ENCODE results near the gene ADAMTS16.

The ADAMTS16 gene

GRCh38 chr5:5217371-5217770 lies 77.2 kb downstream of the ADAMTS16 start:
- no peak overlapping the region for H2AK5ac ChIP-seq (ENCODE audit: low read length)

GRCh38 chr5:5218396-5218795 lies 78.3 kb downstream of the ADAMTS16 start:
- H3K4me1 ChIP-seq (ENCODE audit: control insufficient read depth in 1 of 2, insufficient read depth in 2 of 2, low read length in 2 of 2): peaks cover 0 to 5% of the 10 kb centered on the region in 2 experiments
- no CpG with 5 or more reads among the region's 5 CpGs for WGBS (ENCODE audit: extremely low coverage, insufficient coverage, insufficient read length)

More at GRCh38 chr5:5217371-5217770, 77.2 kb downstream of the ADAMTS16 start:
- peaks cover 3% of the 10 kb centered on the region for H3K79me1 ChIP-seq (ENCODE audit: low read length)
- H2BK5ac ChIP-seq (ENCODE audit: low read depth, low read length, poor library complexity): no peak overlapping the region
- H3K4me2 ChIP-seq (ENCODE audit: low read length): no peak overlapping the region
- H3K23ac ChIP-seq (ENCODE audit: low read length): no peak overlapping the region
- peaks cover 0 to 2% of the 10 kb centered on the region in 2 experiments for H3K36me3 ChIP-seq (ENCODE audit: control insufficient read depth in 1 of 2, insufficient read depth in 2 of 2, low read length in 2 of 2)
- H2BK120ac ChIP-seq (ENCODE audit: insufficient read depth, low read length, poor library complexity): no peak overlapping the region
- no peak overlapping the region for H4K8ac ChIP-seq (ENCODE audit: low read depth, low read length)
- peaks cover 0 to 5% of the 10 kb centered on the region in 2 experiments for H3K4me1 ChIP-seq (ENCODE audit: control insufficient read depth in 1 of 2, insufficient read depth in 2 of 2, low read length in 2 of 2)
- no peak overlapping the region for H4K91ac ChIP-seq (ENCODE audit: low read depth, low read length)
- H3K27ac ChIP-seq (ENCODE audit: low read depth, low read length): no peak overlapping the region
- no CpG with 5 or more reads among the region's 1 CpG for WGBS (ENCODE audit: extremely low coverage, insufficient coverage, insufficient read length)
- no peak overlapping the region for H2AFZ ChIP-seq (ENCODE audit: insufficient read depth, low read length, poor library complexity)
- no peaks in the 10 kb centered on the region for H3K27me3 ChIP-seq (ENCODE audit: insufficient read depth, low read length)
- no peak overlapping the region for H3K9ac ChIP-seq (ENCODE audit: low read length)
- no peak overlapping the region for H3K18ac ChIP-seq (ENCODE audit: low read length)
- no peak overlapping the region for H3K14ac ChIP-seq (ENCODE audit: low read length)
- no peak for DNase-seq
- no peak overlapping the region for H3K4me3 ChIP-seq (ENCODE audit: low read depth, low read length)
- no peaks in the 10 kb centered on the region for H3K9me3 ChIP-seq (ENCODE audit: insufficient read depth, low read depth, low read length)
- H3K4ac ChIP-seq (ENCODE audit: low read depth, low read length): no peak overlapping the region
- no peaks in the 10 kb centered on the region for H3K79me2 ChIP-seq (ENCODE audit: control insufficient read depth, insufficient read depth, low read length, poor library complexity)
- H2BK12ac ChIP-seq (ENCODE audit: low read length): no peak overlapping the region
- no peak overlapping the region for H4K12ac ChIP-seq (ENCODE audit: low read depth, low read length)

DNA sequence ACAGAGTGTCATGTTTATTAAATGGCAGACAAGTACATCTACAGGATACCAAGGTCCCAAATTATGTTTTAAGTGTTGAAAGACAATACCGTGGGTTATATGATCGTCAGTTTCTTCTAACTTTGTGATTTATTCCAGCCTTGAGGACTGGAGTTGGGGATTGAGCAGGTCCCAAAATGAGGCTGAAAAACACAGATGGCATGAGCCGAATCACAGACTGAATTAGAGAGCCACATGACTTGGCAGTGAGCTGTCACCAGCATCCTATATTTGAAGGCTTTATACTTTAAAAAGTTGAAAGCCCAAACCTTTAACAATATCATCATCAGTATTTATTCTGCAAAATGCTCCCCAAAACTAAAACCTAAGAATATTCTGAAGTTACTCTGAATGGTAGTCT lies 79.4 kb downstream of the ADAMTS16 start:
- H3K27me3 ChIP-seq (ENCODE audit: insufficient read depth, low read length): no peaks in the 10 kb centered on the region
- no peak overlapping the region for H3K4me3 ChIP-seq (ENCODE audit: low read depth, low read length)
- H4K8ac ChIP-seq (ENCODE audit: low read depth, low read length): no peak overlapping the region
- DNase-seq: no peak
- H3K18ac ChIP-seq (ENCODE audit: low read length): no peak overlapping the region
- H2BK5ac ChIP-seq (ENCODE audit: low read depth, low read length, poor library complexity): no peak overlapping the region
- H2AFZ ChIP-seq (ENCODE audit: insufficient read depth, low read length, poor library complexity): no peak overlapping the region
- peaks cover 0 to 5% of the 10 kb centered on the region in 2 experiments for H3K4me1 ChIP-seq (ENCODE audit: control insufficient read depth in 1 of 2, insufficient read depth in 2 of 2, low read length in 2 of 2)
- H3K9me3 ChIP-seq (ENCODE audit: insufficient read depth, low read depth, low read length): no peaks in the 10 kb centered on the region
- no peaks in the 10 kb centered on the region for H3K36me3 ChIP-seq (ENCODE audit: control insufficient read depth in 1 of 2, insufficient read depth in 2 of 2, low read length in 2 of 2)
- no peak overlapping the region for H2BK120ac ChIP-seq (ENCODE audit: insufficient read depth, low read length, poor library complexity)
- H2BK12ac ChIP-seq (ENCODE audit: low read length): no peak overlapping the region
- H3K9ac ChIP-seq (ENCODE audit: low read length): no peak overlapping the region
- no peak overlapping the region for H3K4ac ChIP-seq (ENCODE audit: low read depth, low read length)
- H4K12ac ChIP-seq (ENCODE audit: low read depth, low read length): no peak overlapping the region
- H3K79me2 ChIP-seq (ENCODE audit: control insufficient read depth, insufficient read depth, low read length, poor library complexity): no peaks in the 10 kb centered on the region
- H2AK5ac ChIP-seq (ENCODE audit: low read length): no peak overlapping the region
- H3K4me2 ChIP-seq (ENCODE audit: low read length): no peak overlapping the region
- H3K14ac ChIP-seq (ENCODE audit: low read length): no peak overlapping the region
- H3K27ac ChIP-seq (ENCODE audit: low read depth, low read length): no peak overlapping the region
- no CpG with 5 or more reads among the region's 3 CpGs for WGBS (ENCODE audit: extremely low coverage, insufficient coverage, insufficient read length)
- peaks cover 3% of the 10 kb centered on the region for H3K79me1 ChIP-seq (ENCODE audit: low read length)
- no peak overlapping the region for H4K91ac ChIP-seq (ENCODE audit: low read depth, low read length)
- H3K23ac ChIP-seq (ENCODE audit: low read length): no peak overlapping the region

More at GRCh38 chr5:5218396-5218795, 78.3 kb downstream of the ADAMTS16 start:
- no peak overlapping the region for H2BK12ac ChIP-seq (ENCODE audit: low read length)
- H4K91ac ChIP-seq (ENCODE audit: low read depth, low read length): no peak overlapping the region
- H3K27me3 ChIP-seq (ENCODE audit: insufficient read depth, low read length): no peaks in the 10 kb centered on the region
- H3K79me1 ChIP-seq (ENCODE audit: low read length): peaks cover 3% of the 10 kb centered on the region
- no peak overlapping the region for H2AK5ac ChIP-seq (ENCODE audit: low read length)
- no peak overlapping the region for H2BK120ac ChIP-seq (ENCODE audit: insufficient read depth, low read length, poor library complexity)
- H2BK5ac ChIP-seq (ENCODE audit: low read depth, low read length, poor library complexity): no peak overlapping the region
- no peaks in the 10 kb centered on the region for H3K9me3 ChIP-seq (ENCODE audit: insufficient read depth, low read depth, low read length)
- no peak for DNase-seq
- H3K4me3 ChIP-seq (ENCODE audit: low read depth, low read length): no peak overlapping the region
- no peak overlapping the region for H3K4me2 ChIP-seq (ENCODE audit: low read length)
- H3K9ac ChIP-seq (ENCODE audit: low read length): no peak overlapping the region
- no peak overlapping the region for H3K18ac ChIP-seq (ENCODE audit: low read length)
- no peak overlapping the region for H3K4ac ChIP-seq (ENCODE audit: low read depth, low read length)
- no peak overlapping the region for H2AFZ ChIP-seq (ENCODE audit: insufficient read depth, low read length, poor library complexity)
- H3K14ac ChIP-seq (ENCODE audit: low read length): no peak overlapping the region
- H3K23ac ChIP-seq (ENCODE audit: low read length): no peak overlapping the region
- H3K79me2 ChIP-seq (ENCODE audit: control insufficient read depth, insufficient read depth, low read length, poor library complexity): no peaks in the 10 kb centered on the region
- H4K8ac ChIP-seq (ENCODE audit: low read depth, low read length): no peak overlapping the region
- H4K12ac ChIP-seq (ENCODE audit: low read depth, low read length): no peak overlapping the region
- peaks cover 0 to 2% of the 10 kb centered on the region in 2 experiments for H3K36me3 ChIP-seq (ENCODE audit: control insufficient read depth in 1 of 2, insufficient read depth in 2 of 2, low read length in 2 of 2)
- no peak overlapping the region for H3K27ac ChIP-seq (ENCODE audit: low read depth, low read length)

DNA sequence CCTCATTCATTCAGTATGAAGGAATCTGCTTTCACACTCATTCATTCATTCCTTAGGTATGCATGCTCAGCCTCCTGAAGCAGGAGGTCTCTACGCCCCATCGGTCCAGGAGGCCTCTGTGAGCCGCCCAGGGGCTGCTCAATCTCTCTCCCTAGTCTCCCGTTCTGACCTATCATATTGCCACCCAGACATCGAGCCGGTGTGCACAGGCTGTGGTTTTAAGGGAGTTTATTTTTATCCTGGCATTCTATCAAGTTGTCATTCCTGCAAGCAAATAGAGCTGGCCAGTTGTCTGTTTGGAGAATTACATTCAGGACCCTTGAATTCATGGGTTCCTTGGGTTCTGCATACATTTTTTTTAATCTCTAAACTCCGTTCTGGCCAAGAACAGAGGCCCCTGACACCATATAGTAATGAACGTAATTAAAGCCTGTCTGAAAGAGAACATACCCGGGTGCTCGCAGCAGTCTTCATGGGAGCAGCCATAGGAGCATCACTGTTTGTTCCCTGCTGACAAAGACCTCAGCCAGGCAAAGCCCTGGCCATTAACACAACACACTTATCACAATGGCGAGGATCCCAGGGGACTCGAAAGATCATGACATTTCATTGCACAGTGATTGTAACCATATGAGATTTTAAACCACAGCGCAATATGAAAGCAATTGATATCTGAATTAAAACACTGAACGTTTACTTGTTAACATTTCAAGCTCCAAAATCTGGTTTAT lies 80.9 kb downstream of the ADAMTS16 start:
- no peaks in the 10 kb centered on the region for H3K9me3 ChIP-seq (ENCODE audit: insufficient read depth, low read depth, low read length)
- DNase-seq: no peak
- H4K91ac ChIP-seq (ENCODE audit: low read depth, low read length): no peak overlapping the region
- no peaks in the 10 kb centered on the region for H3K79me2 ChIP-seq (ENCODE audit: control insufficient read depth, insufficient read depth, low read length, poor library complexity)
- no peak overlapping the region for H3K27ac ChIP-seq (ENCODE audit: low read depth, low read length)
- no peak overlapping the region for H3K4ac ChIP-seq (ENCODE audit: low read depth, low read length)
- no peaks in the 10 kb centered on the region for H3K36me3 ChIP-seq (ENCODE audit: control insufficient read depth in 1 of 2, insufficient read depth in 2 of 2, low read length in 2 of 2)
- H3K4me2 ChIP-seq (ENCODE audit: low read length): no peak overlapping the region
- H3K23ac ChIP-seq (ENCODE audit: low read length): no peak overlapping the region
- H3K27me3 ChIP-seq (ENCODE audit: insufficient read depth, low read length): no peaks in the 10 kb centered on the region
- H2BK5ac ChIP-seq (ENCODE audit: low read depth, low read length, poor library complexity): no peak overlapping the region
- H2BK120ac ChIP-seq (ENCODE audit: insufficient read depth, low read length, poor library complexity): no peak overlapping the region
- H3K9ac ChIP-seq (ENCODE audit: low read length): no peak overlapping the region
- H3K18ac ChIP-seq (ENCODE audit: low read length): no peak overlapping the region
- peaks cover 3% of the 10 kb centered on the region for H3K79me1 ChIP-seq (ENCODE audit: low read length)
- H2BK12ac ChIP-seq (ENCODE audit: low read length): no peak overlapping the region
- H2AFZ ChIP-seq (ENCODE audit: insufficient read depth, low read length, poor library complexity): no peak overlapping the region
- H3K4me3 ChIP-seq (ENCODE audit: low read depth, low read length): no peak overlapping the region
- no CpG with 5 or more reads among the region's 14 CpGs for WGBS (ENCODE audit: extremely low coverage, insufficient coverage, insufficient read length)
- no peak overlapping the region for H4K8ac ChIP-seq (ENCODE audit: low read depth, low read length)
- H3K4me1 ChIP-seq (ENCODE audit: control insufficient read depth in 1 of 2, insufficient read depth in 2 of 2, low read length in 2 of 2): peaks cover 0 to 5% of the 10 kb centered on the region in 2 experiments
- no peak overlapping the region for H2AK5ac ChIP-seq (ENCODE audit: low read length)
- no peak overlapping the region for H4K12ac ChIP-seq (ENCODE audit: low read depth, low read length)
- H3K14ac ChIP-seq (ENCODE audit: low read length): no peak overlapping the region

All from trophoblast cell (in vitro differentiated cells and primary cell).